ENCODE data around the gene HMGA1.

HMGA1 gene

GRCh38 chr6:34236443-34237315, at the start of gene HMGA1:
TSS of gene HMGA1 (plus strand) at chr6:34236873. CDS start at chr6:34240781, 3,908 bp downstream.
- DNase-seq, result peak; percentile 89 to 92

GRCh38 chr6:34189806-34190503, 46.7 kb upstream of the HMGA1 start:
- peak; percentile 91 to 93 for DNase-seq

- no peak for DNase-seq
Observed at GRCh38 chr6:34190504-34191122, 46.1 kb upstream of the HMGA1 start.

- no peak for DNase-seq
Observed at GRCh38 chr6:34194772-34195171, 41.9 kb upstream of the HMGA1 start.

- no peak for DNase-seq
Observed at GRCh38 chr6:34195726-34196115, 41.0 kb upstream of the HMGA1 start.

GRCh38 chr6:34196116-34196832, 40.4 kb upstream of the HMGA1 start:
- DNase-seq, result peak; percentile 79 to 83

- no peak for DNase-seq
Observed at GRCh38 chr6:34196833-34197195, 39.9 kb upstream of the HMGA1 start.

GRCh38 chr6:34200340-34200971, 36.2 kb upstream of the HMGA1 start:
- no peak for DNase-seq

- no peak for DNase-seq
Observed at GRCh38 chr6:34201455-34202107, 35.1 kb upstream of the HMGA1 start.

- DNase-seq, result no peak
Observed at GRCh38 chr6:34202329-34203201, 34.1 kb upstream of the HMGA1 start.

GRCh38 chr6:34204693-34205092, 32.0 kb upstream of the HMGA1 start:
- no peak for DNase-seq

- DNase-seq, result no peak
Observed at GRCh38 chr6:34205466-34205865, 31.2 kb upstream of the HMGA1 start.

GRCh38 chr6:34205916-34206315, 30.8 kb upstream of the HMGA1 start:
- no peak for DNase-seq

GRCh38 chr6:34206726-34207125, 29.9 kb upstream of the HMGA1 start:
- DNase-seq, result no peak

- DNase-seq, result no peak
Observed at GRCh38 chr6:34207695-34208443, 28.8 kb upstream of the HMGA1 start.

GRCh38 chr6:34213772-34214171, 22.9 kb upstream of the HMGA1 start:
- no peak for DNase-seq

- no peak for DNase-seq
Observed at GRCh38 chr6:34218691-34219090, 18.0 kb upstream of the HMGA1 start.

- no peak for DNase-seq
Observed at GRCh38 chr6:34223381-34223955, 13.2 kb upstream of the HMGA1 start.

GRCh38 chr6:34223956-34224940, 12.4 kb upstream of the HMGA1 start:
- DNase-seq, result peak; percentile 97

Measured in AML-193 (cell line).